Neural progenitor cell (in vitro differentiated cells): ENCODE results near the gene TEX2.
"Not testable (repeated sequence)": the region's sequence is repeated elsewhere in the genome, so short reads cannot be mapped to it uniquely, and the experiment has no call there.

ENCODE experiments used
- CTCF ChIP-seq: fragments of 200-600 bp; sonication (generic); IDR thresholded peaks from 2 replicates; pipeline ENCODE4 v1.5.1; 2017; ENCODE audit warnings: antibody characterized with exemption, mild to moderate bottlenecking
- EZH2 ChIP-seq: fragments of 200-600 bp; sonication (generic); IDR thresholded peaks from 2 replicates; pipeline ENCODE4 v1.6.1; 2017; ENCODE audit warnings: antibody characterized with exemption, mild to moderate bottlenecking, moderate library complexity
- EZH2phosphoT487 ChIP-seq: fragments of 200-600 bp; sonication (generic); IDR thresholded peaks from 2 replicates; pipeline ENCODE4 v1.6.1; 2017; ENCODE audit warnings: antibody characterized with exemption

- TF ChIP-seq CTCF, EZH2, EZH2phosphoT487: not testable (repeated sequence)
Observed at GRCh38 chr17:64120972-64121786, 141.9 kb downstream of the TEX2 start.
